G401.6 (cell line): ENCODE results near the gene PROS1.
"Not testable (repeated sequence)": the region's sequence is repeated elsewhere in the genome, so short reads cannot be mapped to it uniquely, and the experiment has no call there.

Source experiments
- FAIRE-seq: peaks from 2 replicates; lab custom pipeline; 2012; peaks lifted over from hg19 to GRCh38; lab: Jason Lieb, UNC

PROS1 gene

GRCh38 chr3:93873412-93873811 is 100.3 kb downstream of the PROS1 start:
- FAIRE-seq, result not testable (repeated sequence)

- FAIRE-seq, result no peak
Measured at GRCh38 chr3:93867425-93867824, 106.3 kb downstream of the PROS1 start.

DNA sequence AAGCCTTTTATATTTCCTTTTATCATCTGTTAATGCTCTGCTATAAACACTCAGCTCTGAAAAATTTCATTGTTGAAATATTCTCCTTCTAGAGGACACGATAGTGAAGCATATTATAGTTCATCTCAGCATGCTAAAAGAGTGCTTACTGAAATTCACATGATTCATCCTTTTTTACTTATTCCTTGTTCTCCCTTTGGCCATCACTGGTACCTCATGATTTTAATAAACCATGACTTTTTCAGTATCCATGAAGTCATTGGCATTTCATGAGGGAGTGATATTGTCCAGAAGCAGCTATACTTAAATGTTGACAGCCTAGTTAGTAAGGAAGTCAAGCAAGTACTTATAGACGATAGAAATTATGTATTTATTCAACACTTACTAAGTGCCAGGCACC is 112.7 kb downstream of the PROS1 start:
- no peak for FAIRE-seq

GRCh38 chr3:93855401-93855800 is 118.3 kb downstream of the PROS1 start:
- FAIRE-seq, result no peak

- not testable (repeated sequence) for FAIRE-seq
Measured at GRCh38 chr3:93852228-93852627, 121.5 kb downstream of the PROS1 start.

DNA sequence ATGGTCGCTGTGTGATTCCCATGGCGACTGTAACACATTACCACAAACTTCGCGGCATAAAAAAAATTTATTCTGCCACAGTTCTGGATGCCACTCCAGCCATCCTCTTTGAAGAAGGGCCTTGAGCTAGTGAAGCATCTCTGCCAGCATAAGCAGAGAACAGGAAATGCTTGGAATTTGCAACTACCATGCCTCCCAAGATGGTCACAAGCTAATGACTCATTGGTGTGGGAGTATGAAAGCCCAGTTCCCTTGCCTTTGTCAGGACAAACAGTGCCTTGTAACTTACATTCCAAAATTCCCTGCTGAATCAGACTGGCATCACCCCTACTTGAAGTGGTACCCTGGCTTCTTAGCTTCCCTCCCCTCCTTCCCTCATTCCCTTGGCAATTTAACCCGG is 129.7 kb downstream of the PROS1 start:
- no peak for FAIRE-seq

- FAIRE-seq, result not testable (repeated sequence)
Measured at GRCh38 chr3:93839193-93839592, 134.5 kb downstream of the PROS1 start.
